GM19324 (cell line): Measurements from ENCODE around the gene SDHD.
"Not testable (repeated sequence)": the region's sequence is repeated elsewhere in the genome, so short reads cannot be mapped to it uniquely, and the experiment has no call there.

Source experiments
- ATAC-seq: cut with Tn5 transposase; IDR thresholded peaks from one replicate; pipeline ENCODE4 v1.9.1; 2021; ENCODE audit warnings: mild to moderate bottlenecking, moderate library complexity; ENCODE audit not compliant: unreplicated experiment, low FRiP score

SDHD gene

DNA sequence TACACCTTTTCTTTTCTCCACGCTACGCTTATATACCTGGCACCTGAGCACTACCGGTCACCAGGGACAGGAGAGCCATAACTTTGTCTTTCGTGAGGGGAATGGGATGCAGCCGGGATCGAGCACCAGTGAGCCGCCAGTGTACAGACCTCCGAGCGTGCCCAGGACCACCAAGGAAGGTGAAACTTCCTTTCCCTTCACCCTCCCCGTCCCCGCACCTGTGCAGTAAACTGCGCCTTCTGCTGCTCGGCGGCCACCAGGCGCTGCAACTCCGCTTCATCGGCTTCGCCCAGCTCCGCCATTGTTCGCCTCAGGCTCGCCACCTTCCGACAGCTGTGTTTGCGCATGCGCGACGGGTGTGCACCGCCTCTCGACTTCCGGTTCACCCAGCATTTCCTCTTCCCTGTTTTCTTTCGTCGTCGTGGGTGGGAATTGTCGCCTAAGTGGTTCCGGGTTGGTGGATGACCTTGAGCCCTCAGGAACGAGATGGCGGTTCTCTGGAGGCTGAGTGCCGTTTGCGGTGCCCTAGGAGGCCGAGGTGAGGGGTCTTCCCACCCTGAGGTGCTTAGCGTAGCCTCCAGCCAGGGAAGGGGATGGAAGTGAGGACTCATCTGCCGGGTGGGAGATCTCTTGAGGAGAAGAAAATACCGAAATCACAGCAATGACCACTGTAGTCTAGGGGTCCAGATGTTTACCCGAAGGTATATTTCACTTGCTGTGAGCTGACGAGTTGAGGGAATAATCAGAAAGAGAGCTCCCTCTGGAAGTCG lies at the start of gene SDHD, which contains the start of gene TIMM8B:
Gene SDHD (plus strand): TSS at position 452 of the 770 bp plus-strand sequence. CDS start 35 bp downstream, at position 487.
Gene TIMM8B (minus strand): TSS at position 335 of the 770 bp plus-strand sequence. CDS start 33 bp downstream, at position 302.
- peak; percentile 96 for ATAC-seq

GRCh38 chr11:112037527-112037926 lies 49.1 kb upstream of the SDHD start:
- no peak for ATAC-seq

DNA sequence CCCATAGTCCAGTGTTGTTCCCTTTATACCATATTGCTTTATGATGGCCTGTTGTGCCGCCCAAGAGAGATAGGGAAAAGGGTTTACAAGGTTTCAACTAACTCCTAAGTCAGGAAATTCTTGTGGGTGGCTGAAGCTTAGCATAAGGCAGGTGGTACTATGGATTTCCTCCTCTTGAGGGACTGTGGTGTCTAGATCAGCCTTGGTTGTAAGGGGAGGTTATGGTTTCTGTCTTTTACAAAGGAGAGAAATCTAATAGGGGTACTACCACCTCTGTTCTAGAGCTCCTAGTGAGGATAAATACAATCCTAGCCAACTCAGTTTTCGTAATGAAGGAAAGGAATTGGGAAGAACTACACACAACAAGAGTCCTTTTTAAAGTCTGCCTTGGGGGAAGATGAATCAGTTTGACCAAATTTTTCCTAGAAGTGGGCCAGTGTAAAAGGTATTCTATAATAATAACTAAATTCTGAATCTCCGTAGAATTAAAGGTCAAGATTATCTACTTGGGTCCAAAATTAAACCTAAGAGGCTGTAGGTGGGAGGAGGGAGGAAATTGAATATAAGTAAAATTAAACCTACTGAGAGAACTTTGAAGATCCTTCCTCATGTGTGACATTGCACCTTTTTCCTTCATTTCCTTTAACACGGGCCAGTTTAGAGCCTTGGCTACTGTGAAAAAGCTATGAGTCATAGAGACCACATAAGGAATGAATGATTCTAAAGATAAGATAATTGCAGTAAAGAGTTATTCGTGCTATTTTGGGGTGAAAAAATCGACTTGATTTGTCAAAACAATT lies 44.3 kb upstream of the SDHD start:
- no peak for ATAC-seq

- no peak for ATAC-seq
These were observed 43.7 kb upstream of the SDHD start for GRCh38 chr11:112042961-112043304.

- ATAC-seq: no peak
These were observed 41.7 kb upstream of the SDHD start for GRCh38 chr11:112044961-112045360.

DNA sequence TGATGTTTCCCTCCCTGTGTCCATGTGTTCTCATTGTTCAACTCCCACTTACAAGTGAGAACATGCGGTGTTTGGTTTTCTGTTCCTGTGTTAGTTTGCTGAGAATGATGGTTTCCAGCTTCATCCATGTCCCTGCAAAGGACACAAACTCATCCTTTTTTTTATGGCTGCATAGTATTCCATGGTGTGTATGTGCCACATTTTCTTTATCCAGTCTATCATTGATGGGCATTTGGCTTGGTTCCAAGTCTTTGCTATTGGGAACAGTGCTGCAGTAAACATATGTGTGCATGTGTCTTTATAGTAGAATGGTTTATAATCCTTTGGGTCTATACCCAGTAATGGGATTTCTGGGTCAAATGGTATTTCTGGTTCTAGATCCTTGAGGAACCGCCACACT lies 40.0 kb upstream of the SDHD start:
- not testable (repeated sequence) for ATAC-seq

DNA sequence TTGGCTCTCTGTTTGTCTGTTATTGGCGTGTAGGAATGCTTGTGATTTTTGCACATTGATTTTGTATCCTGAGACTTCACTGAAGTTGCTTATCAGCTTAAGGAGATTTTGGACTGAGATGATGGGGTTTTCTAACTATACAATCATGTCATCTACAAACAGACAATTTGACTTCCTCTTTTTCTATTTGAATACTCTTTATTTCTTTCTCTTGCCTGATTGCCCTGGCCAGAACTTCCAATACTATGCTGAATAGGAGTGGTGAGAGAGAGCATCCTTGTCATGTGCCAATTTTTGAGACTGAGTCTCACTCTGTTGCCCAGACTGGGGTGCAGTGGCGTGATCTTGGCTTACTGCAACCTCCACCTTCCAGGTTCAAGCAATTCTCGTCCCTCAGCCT lies 38.4 kb upstream of the SDHD start:
- ATAC-seq: not testable (repeated sequence)

GRCh38 chr11:112049777-112050176 lies 36.9 kb upstream of the SDHD start:
- ATAC-seq: no peak

DNA sequence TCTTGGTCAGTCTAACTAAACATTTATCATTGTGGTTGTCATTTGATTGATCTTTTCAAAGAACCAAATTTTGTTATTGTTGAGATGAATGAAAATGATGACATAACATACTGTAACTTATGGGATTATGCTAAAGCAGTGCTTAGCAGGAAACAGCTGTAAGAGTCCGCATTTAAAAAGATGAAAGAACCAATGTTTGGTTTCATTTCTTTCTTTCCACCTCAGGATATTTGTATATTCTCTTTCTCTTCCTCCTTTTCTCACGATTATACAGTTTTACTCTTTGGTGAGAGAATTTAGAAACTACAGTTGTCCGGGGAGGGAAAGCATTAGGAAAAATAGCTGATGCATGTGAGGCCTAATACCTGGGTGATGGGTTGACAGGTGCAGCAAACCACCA lies 36.0 kb upstream of the SDHD start:
- ATAC-seq: peak; percentile 56

GRCh38 chr11:112051768-112052167 lies 34.9 kb upstream of the SDHD start:
- ATAC-seq: no peak

GRCh38 chr11:112057170-112057569 lies 29.5 kb upstream of the SDHD start:
- ATAC-seq: no peak

DNA sequence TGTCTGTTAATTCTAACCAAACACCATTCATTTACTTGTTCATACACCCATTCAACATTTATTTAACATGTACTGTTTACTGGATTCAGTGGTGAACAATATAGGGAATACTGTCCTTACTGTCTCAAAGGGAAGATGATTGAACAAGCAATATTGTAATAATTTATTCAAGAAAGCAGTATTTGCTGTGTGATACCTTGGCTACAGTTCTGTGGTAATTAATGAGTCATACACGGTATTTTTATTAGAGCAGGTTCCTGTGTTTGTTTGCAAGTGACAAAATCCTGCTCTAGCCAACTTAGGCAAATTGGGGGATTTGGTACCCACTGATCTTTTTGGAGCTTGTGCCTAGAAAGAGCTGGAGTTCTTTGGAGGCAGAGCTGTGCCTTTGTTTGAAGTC lies 28.6 kb upstream of the SDHD start:
- no peak for ATAC-seq

DNA sequence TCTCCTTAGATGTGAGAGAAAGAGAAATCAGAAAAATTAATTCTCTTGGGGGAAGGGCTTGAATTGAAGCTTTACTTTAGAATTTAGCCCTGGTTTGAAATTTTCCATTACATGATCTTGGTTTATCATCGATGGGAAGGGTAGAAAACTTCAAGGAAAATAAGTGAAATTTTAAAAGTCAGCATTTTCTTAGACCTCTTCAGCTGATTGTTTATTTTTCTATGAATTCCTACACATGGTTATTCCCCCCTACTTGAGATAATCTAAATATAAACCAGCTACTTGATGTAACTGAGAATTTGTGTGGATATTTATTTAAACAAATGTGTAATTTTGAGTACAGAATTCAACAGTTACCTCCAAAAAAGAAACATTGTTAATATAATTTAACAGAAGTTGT lies 23.8 kb upstream of the SDHD start:
- ATAC-seq: no peak

GRCh38 chr11:112073941-112074811 lies 12.5 kb upstream of the SDHD start, which contains the start of the genes NKAPD1 and PIH1D2:
Gene NKAPD1, plus strand, starts transcription at chr11:112074299. Its CDS starts 1,276 bp downstream, at chr11:112075575.
Gene PIH1D2, minus strand, starts transcription at chr11:112074017. Its CDS starts 843 bp downstream, at chr11:112073174.
- peak; percentile 89 for ATAC-seq

- ATAC-seq: no peak
These were observed 3.9 kb upstream of the SDHD start for GRCh38 chr11:112082729-112083128.

GRCh38 chr11:112085822-112086421 lies 751 bp upstream of the SDHD start:
- ATAC-seq: peak; percentile 24

DNA sequence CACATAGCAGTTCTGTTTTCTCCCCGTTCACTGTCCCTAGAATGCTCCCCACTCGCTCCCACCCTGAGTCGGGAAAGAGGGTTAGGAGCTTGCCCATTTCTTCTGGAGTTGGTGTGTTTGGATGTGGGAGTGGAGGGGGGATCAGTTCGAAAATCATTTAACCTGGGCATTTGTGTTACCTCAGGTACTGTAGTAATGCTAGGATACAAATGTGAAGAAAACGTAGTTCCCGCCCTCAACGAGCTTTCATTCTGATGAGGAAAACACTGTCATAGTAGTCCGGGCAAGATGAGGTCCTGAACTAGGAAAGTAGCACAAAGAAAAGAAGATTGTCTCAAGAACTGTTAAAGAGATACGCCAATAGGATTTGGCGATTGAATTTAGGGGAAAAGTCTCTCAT lies 539 bp downstream of the SDHD start:
- ATAC-seq: no peak

DNA sequence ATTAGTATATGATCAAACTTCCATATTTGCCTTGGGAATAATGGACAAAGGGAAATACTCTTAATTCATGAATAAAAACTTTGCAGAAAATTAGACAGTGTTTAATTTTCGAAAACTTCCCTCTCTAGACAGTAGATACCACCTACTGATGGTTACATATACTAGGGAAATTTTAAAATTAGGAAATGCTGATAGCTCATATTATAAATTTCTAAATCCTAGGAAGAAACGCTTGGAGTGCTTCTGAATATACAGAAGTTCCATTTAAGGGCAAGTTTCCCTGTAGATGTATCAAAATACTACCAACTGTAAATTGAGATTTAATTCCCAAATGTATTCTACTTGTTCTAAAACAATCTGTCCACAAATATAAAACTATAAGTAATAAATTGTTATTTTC lies 8.6 kb downstream of the SDHD start:
- not testable (repeated sequence) for ATAC-seq

DNA sequence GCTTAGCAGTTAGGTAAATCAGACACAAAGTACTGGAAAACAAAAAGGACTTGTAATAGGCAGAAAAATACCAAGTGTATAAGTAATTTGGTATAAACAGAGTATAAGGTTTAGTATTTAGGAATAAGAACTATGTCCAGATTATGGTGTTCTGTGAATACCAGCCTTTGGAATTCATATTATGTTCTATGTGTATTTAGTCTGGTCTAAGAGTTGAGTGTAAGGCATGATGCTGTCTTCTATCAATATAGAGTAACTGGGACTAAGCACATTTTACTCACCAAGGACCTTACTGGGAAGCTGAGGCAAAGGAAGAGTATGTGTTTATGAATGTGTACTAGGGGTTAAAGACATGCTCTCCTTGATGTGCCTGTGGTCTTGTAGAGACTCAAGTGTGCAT lies 9.5 kb downstream of the SDHD start:
- no peak for ATAC-seq
